Thyroid gland (tissue), 4 donors: ENCODE measurements around the gene RNF31. TPM values are rescaled to one million over a fixed set of nuclear protein-coding genes. Genes with fewer than 3 reads are reported as not detected.

Source experiments
- DNase-seq, 2 donors: peaks; one replicate each; pipeline ENCODE4 v3.0.0-alpha.2; 2019
- H3K27ac ChIP-seq, 3 donors: fragments of 200-600 bp; sonication (generic); 1 replicate in 2 of 3; 2 replicates in 1 of 3; pipeline ENCODE4 v1.5.1; 2016 to 2019; ENCODE audit warnings: mild to moderate bottlenecking in 1 of 3, moderate library complexity in 1 of 3
- H3K27me3 ChIP-seq: fragments of 200-600 bp; sonication (generic); one replicate; pipeline ENCODE4 v1.5.1; 2019
- H3K36me3 ChIP-seq, 2 donors: fragments of 200-600 bp; sonication (generic); one replicate each; pipeline ENCODE4 v1.5.1; 2016 to 2019
- H3K4me1 ChIP-seq, 2 donors: fragments of 200-600 bp; sonication (generic); one replicate each; pipeline ENCODE4 v1.5.1; 2017 to 2019
- H3K4me3 ChIP-seq, 3 donors: fragments of 200-600 bp; sonication (generic); replicated peaks in 1 of 3; 1 replicate in 2 of 3; 2 replicates in 1 of 3; pipeline ENCODE4 v1.5.1; 2016; ENCODE audit warnings: mild to moderate bottlenecking in 1 of 3
- H3K9me3 ChIP-seq: fragments of 200-600 bp; sonication (generic); one replicate; pipeline ENCODE4 v1.5.1; 2017
- POLR2A ChIP-seq, 2 donors: fragments of 450-650 bp; IDR thresholded peaks; one replicate each; pipeline ENCODE4 v1.6.1; 2017; ENCODE audit warnings: antibody characterized with exemption in 2 of 2, mild to moderate bottlenecking in 2 of 2, moderate library complexity in 1 of 2
- WGBS, 2 donors: methylation state at CpG; one replicate each; pipeline ENCODE4 v1.1.5; 2017; 5-methylcytosine and 5-hydroxymethylcytosine counted together
- intact Hi-C: fragments of 100-400 bp; cut with DNase I; formaldehyde crosslinking; loops from one replicate; pipeline ENCODE4 v1.15.1; 2023
- total RNA-seq, 4 donors: library from RNA; depleted of rRNA; stranded (reverse); fragments of >200 nt; gene quantifications; one replicate each; pipeline ENCODE4 v1.2.3, GENCODE V29; 2016
- TF ChIP-seq, protein P1 (sequence below), 6 experiments: fragments of 200-600 bp in 3 of 6; fragments of 450-650 bp in 3 of 6; sonication (generic) in 3 of 6; IDR thresholded peaks; one replicate each; pipeline ENCODE4 v1.5.1; 2016 to 2019; ENCODE audit warnings: antibody characterized with exemption in 6 of 6, mild to moderate bottlenecking in 2 of 6, inconsistent platforms in 1 of 6, moderate library complexity in 1 of 6

Gene RNF31
- total RNA-seq, 4 donors from 2014 or later = 30.6 to 106 (median 67.6) TPM

GRCh38 chr14:24186831-24187538 lies 39.7 kb downstream of the RNF31 start:
- Histone ChIP-seq H3K4me1 (peaks cover 8 to 13% of the 10 kb centered on the region in 2 donors), H3K27me3 (no peaks in the 10 kb centered on the region), H3K36me3 (peaks cover 39 to 45% of the 10 kb centered on the region in 2 donors), H3K4me3 (no peak overlapping the region), H3K27ac (no peak overlapping the region), H3K9me3 (no peaks in the 10 kb centered on the region)
- DNase-seq = no peak
- TF ChIP-seq POLR2A (IDR thresholded peaks at IDR 0.05) = no peak
- TF ChIP-seq, protein P1, sequence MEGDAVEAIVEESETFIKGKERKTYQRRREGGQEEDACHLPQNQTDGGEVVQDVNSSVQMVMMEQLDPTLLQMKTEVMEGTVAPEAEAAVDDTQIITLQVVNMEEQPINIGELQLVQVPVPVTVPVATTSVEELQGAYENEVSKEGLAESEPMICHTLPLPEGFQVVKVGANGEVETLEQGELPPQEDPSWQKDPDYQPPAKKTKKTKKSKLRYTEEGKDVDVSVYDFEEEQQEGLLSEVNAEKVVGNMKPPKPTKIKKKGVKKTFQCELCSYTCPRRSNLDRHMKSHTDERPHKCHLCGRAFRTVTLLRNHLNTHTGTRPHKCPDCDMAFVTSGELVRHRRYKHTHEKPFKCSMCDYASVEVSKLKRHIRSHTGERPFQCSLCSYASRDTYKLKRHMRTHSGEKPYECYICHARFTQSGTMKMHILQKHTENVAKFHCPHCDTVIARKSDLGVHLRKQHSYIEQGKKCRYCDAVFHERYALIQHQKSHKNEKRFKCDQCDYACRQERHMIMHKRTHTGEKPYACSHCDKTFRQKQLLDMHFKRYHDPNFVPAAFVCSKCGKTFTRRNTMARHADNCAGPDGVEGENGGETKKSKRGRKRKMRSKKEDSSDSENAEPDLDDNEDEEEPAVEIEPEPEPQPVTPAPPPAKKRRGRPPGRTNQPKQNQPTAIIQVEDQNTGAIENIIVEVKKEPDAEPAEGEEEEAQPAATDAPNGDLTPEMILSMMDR (IDR thresholded peaks at IDR 0.05) = no peak
- intact Hi-C loops = no loop called here
- 91 to 96% methylated on average over 9 to 10 of the region's 10 CpGs for WGBS, 2 donors

- Histone ChIP-seq H3K36me3 (peaks cover 45 to 50% of the 10 kb centered on the region in 2 donors), H3K9me3 (no peaks in the 10 kb centered on the region), H3K4me3 (peak overlapping the region in 1 of 3 donors; percentile 43), H3K4me1 (peaks cover 8 to 13% of the 10 kb centered on the region in 2 donors), H3K27ac (no peak overlapping the region), H3K27me3 (no peaks in the 10 kb centered on the region)
- intact Hi-C loops = no loop called here
- TF ChIP-seq POLR2A (IDR thresholded peaks at IDR 0.05) = no peak
- TF ChIP-seq, protein P1 (IDR thresholded peaks at IDR 0.05) = no peak
- no peak for DNase-seq
- WGBS, 2 donors = 79 to 89% methylated on average over 2 of the region's 2 CpGs
Observed at GRCh38 chr14:24187539-24187915, 40.2 kb downstream of the RNF31 start.

DNA sequence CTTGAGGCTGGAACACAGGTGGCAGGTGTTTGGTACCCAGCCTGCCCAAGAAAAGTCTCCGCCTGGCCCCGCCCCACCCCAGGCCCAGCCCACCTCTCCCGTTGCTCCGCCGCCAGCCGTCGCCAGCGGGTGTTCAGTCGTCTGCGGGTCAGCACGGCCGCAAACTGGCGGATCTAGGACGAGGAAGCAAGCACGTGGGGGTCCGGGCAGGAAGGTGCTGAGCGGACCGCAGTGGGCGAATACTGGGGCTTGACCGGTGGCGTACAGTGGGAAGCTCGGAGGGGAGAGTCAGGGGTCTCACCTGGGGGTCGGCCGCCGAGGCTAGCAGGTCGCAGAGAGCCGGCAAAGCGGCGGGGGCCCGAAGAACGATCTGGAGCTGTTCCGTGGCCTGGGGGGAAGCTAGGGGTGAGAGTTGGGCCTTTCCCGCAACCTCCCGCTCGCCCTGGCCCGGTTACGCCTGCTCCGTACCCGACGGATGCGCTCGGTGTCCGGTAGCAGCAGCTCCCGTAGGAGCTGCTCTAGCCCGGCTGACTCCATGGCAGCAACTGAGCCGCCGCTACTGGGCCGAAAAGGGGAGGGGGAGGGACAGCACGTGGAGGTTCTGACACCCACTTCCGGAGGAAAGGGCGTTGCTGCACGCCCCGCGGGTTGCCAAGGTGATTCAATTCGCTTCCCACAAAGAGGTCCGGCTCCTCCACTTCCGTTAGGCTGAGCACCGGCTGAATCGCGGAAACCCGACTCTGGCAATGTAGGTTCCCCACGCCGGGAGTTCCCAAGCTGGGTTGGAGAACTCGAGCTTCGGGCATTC lies 41.2 kb downstream of the RNF31 start, which contains the start of gene IPO4:
TSS of gene IPO4 (minus strand) at position 566 of the 808 bp plus-strand sequence. CDS start at position 537, 29 bp downstream.
- Histone ChIP-seq H3K36me3 (peaks cover 40 to 41% of the 10 kb centered on the region in 2 donors), H3K9me3 (no peaks in the 10 kb centered on the region), H3K4me1 (peaks cover 8 to 13% of the 10 kb centered on the region in 2 donors), H3K4me3 (peak within 1 kb of the TSS; percentile 14 to 53 (median 43)), H3K27me3 (no peaks in the 10 kb centered on the region), H3K27ac (peak within 1 kb of the TSS in 2 of 3 donors; percentile 31 to 60)
- TF ChIP-seq POLR2A (IDR thresholded peaks at IDR 0.05) = peak in 1 of 2 donors; percentile 64
- TF ChIP-seq, protein P1 (IDR thresholded peaks at IDR 0.05) = peak in 1 of 6 experiments; percentile 22
- 0% methylated on average over 25 to 41 of the region's 65 CpGs for WGBS, 2 donors
- intact Hi-C loops = no loop called here
- peak; percentile 97 for DNase-seq

DNA sequence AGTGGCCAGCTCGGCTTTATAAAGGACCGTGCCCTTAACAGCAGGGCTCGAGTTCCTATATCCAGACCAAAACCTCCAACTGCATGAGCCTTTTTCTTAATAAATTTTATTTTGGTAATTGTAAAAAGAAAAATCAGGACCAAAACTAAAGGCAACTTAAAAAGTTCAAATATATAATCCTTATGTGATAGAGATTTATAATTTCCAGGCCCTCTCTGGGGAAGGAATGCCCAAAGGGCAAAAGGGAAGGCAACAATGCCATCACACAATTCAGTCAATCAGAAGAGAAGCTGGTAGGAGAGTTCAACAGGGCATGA lies 41.7 kb downstream of the RNF31 start:
- no peaks in the 10 kb centered on the region for H3K9me3 ChIP-seq
- peaks cover 34 to 36% of the 10 kb centered on the region in 2 donors for H3K36me3 ChIP-seq
- peaks cover 9 to 16% of the 10 kb centered on the region in 2 donors for H3K4me1 ChIP-seq
- H3K27ac ChIP-seq = peak overlapping the region in 1 of 3 donors; percentile 1
- intact Hi-C loops = no loop called here
- no peak overlapping the region for H3K4me3 ChIP-seq
- H3K27me3 ChIP-seq = no peaks in the 10 kb centered on the region
- WGBS, 2 donors = 1 to 2% methylated on average over 3 of the region's 3 CpGs
- TF ChIP-seq POLR2A (IDR thresholded peaks at IDR 0.05) = no peak
- TF ChIP-seq, protein P1 (IDR thresholded peaks at IDR 0.05) = no peak
- DNase-seq = no peak
